ENCODE results near the gene GGT5. TPM values are rescaled to one million over a fixed set of nuclear protein-coding genes. Genes with fewer than 3 reads are reported as not detected.

Gene GGT5
- total and polyA plus RNA-seq, 2 of the 13 experiments (the other 11 are each of a cell fraction or from before 2014, with no cell fraction given): 0.69 to 3.1 TPM

- TF ChIP-seq ZHX1 (CRISPR knock-in tag; IDR thresholded peaks at IDR 0.05; ENCODE audit: low read depth) (no peak), TFDP2 (CRISPR knock-in tag; IDR thresholded peaks at IDR 0.05) (peak; percentile 83; the same call in 1 of the 2 replicates), CC2D1A (CRISPR knock-in tag; IDR thresholded peaks at IDR 0.05) (0 out of 2 replicates have a peak, but pooled peaks have one; percentile 38), SNRNP70 (IDR thresholded peaks at IDR 0.05; ENCODE audit: low read depth, low read length) (no peak), KAT8 (CRISPR knock-in tag; IDR thresholded peaks at IDR 0.05) (peak; percentile 33; the same call in 1 of the 2 replicates), SP2 (CRISPR knock-in tag; IDR thresholded peaks at IDR 0.05) (no peak), HNRNPK (IDR thresholded peaks at IDR 0.05; ENCODE audit: low read depth, low read length, poor library complexity, severe bottlenecking) (peak; percentile 95), GTF3A (CRISPR knock-in tag; conservative IDR thresholded peaks at IDR 0.05) (0 out of 2 replicates have a peak, but pooled peaks have one; percentile 21), TEAD3 (CRISPR knock-in tag; optimal IDR thresholded peaks at IDR 0.05; ENCODE audit: borderline replicate concordance) (no peak), CSRNP1 (CRISPR knock-in tag; IDR thresholded peaks at IDR 0.05) (peak; percentile 91), XBP1 (CRISPR knock-in tag; IDR thresholded peaks at IDR 0.05) (no peak), SYNCRIP (IDR thresholded peaks at IDR 0.05; ENCODE audit: insufficient read depth, low read depth, low read length) (no peak), HES4 (CRISPR knock-in tag; IDR thresholded peaks at IDR 0.05; ENCODE audit: borderline replicate concordance) (peak; percentile 57; the same call in 1 of the 2 replicates), ZNF160 (CRISPR knock-in tag; IDR thresholded peaks at IDR 0.05) (0 out of 2 replicates have a peak, but pooled peaks have one; percentile 15), ZNF878 (CRISPR knock-in tag; IDR thresholded peaks at IDR 0.05) (no peak), IKZF1 (IDR thresholded peaks at IDR 0.05) (no peak), ARNT (IDR thresholded peaks at IDR 0.05) (no peak), PRDM10 (CRISPR knock-in tag; IDR thresholded peaks at IDR 0.05; ENCODE audit: low read depth) (no peak), KAT7 (CRISPR knock-in tag; IDR thresholded peaks at IDR 0.05; ENCODE audit: borderline replicate concordance) (peak; percentile 47; the same call in 1 of the 2 replicates)
Measured at GRCh38 chr22:24270556-24271385, 25.9 kb upstream of the GGT5 start, which contains the start of gene SPECC1L (continued).

Data from HepG2 (cell line).